Effector memory CD8-positive, alpha-beta T cell (primary cell): Measurements from ENCODE around the gene C1QL1.

Source experiments
- ATAC-seq: fragments of 150-1000 bp; cut with Tn5 transposase; replicated peaks from 2 replicates; pipeline ENCODE4 v1.10.0; 2021; ENCODE audit warnings: mild to moderate bottlenecking, moderate library complexity
- DNase-seq, 3 experiments: peaks; one replicate each; pipeline ENCODE4 v3.0.0; 2021
- H3K27ac Mint-ChIP-seq, 2 donors: one replicate each; pipeline ENCODE4 v1.8.0; 2022; ENCODE audit warnings: mild to moderate bottlenecking in 2 of 2, mixed read lengths in 2 of 2, moderate library complexity in 2 of 2
- H3K27me3 Mint-ChIP-seq, 2 donors: one replicate each; pipeline ENCODE4 v1.8.0; 2022; ENCODE audit warnings: mixed read lengths in 2 of 2
- H3K36me3 Mint-ChIP-seq: one replicate; pipeline ENCODE4 v1.8.0; 2022; ENCODE audit warnings: mild to moderate bottlenecking, moderate library complexity, mixed read lengths; ENCODE audit not compliant: insufficient read depth
- H3K4me1 Mint-ChIP-seq, 2 donors: one replicate each; pipeline ENCODE4 v1.8.0; 2022; ENCODE audit warnings: low read depth in 2 of 2, mixed read lengths in 2 of 2
- H3K4me3 Mint-ChIP-seq, 2 donors: one replicate each; pipeline ENCODE4 v1.8.0; 2022; ENCODE audit warnings: mild to moderate bottlenecking in 2 of 2, mixed read lengths in 2 of 2, moderate library complexity in 2 of 2
- H3K9me3 Mint-ChIP-seq, 2 donors: one replicate each; pipeline ENCODE4 v1.8.0; 2022; ENCODE audit warnings: mixed read lengths in 2 of 2

The C1QL1 gene

DNA sequence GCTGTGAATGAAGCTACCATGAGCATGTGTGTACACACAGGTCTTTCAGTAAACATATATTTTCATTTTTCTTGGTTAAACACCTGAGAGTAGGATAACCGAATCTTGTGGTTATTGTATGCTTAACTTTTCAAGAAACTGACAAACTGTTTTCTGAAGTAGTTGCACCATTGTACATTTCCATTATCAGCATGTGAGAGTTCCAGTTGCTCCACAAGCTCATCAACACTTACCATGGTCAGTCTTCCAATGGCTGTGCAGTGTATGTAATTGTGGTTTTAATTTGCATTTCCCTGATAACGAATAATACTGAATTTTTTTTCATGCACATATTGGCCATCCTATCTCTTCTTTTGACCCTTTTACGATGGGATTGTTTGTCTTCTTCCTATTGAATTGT, 31.3 kb upstream of the C1QL1 start:
- Mint-ChIP-seq H3K27me3 (peaks cover 38 to 73% of the 10 kb centered on the region in 2 donors), H3K9me3 (no peaks in the 10 kb centered on the region), H3K4me3 (no peak overlapping the region), H3K27ac (no peak overlapping the region), H3K4me1 (peaks cover 0 to 5% of the 10 kb centered on the region in 2 donors), H3K36me3 (no peaks in the 10 kb centered on the region)
- no peak for DNase-seq
- no peak for ATAC-seq

DNA sequence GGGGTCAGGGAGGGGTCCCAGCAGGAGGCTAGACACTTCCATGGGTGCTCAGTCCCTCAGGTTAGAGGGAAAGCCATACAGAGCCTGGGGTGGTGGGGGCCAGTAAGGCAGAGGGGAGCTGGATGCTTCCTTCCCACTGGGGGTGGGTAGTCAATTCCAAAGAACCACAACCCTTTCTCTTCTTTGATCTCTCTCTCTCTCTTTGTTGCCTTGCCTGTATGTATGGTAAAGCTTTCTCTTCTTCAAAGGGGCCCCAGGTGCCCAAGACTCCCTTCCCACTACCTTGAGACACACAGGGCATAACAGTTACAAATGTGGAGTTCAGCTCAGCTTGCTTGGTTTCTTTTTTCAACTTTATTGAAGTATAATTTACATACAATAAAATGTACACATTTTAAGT, 30.5 kb upstream of the C1QL1 start:
- Mint-ChIP-seq H3K27ac (no peak overlapping the region), H3K27me3 (peaks cover 45 to 73% of the 10 kb centered on the region in 2 donors), H3K4me1 (peaks cover 0 to 5% of the 10 kb centered on the region in 2 donors), H3K9me3 (no peaks in the 10 kb centered on the region), H3K4me3 (no peak overlapping the region), H3K36me3 (no peaks in the 10 kb centered on the region)
- ATAC-seq (no peak), DNase-seq (no peak)

DNA sequence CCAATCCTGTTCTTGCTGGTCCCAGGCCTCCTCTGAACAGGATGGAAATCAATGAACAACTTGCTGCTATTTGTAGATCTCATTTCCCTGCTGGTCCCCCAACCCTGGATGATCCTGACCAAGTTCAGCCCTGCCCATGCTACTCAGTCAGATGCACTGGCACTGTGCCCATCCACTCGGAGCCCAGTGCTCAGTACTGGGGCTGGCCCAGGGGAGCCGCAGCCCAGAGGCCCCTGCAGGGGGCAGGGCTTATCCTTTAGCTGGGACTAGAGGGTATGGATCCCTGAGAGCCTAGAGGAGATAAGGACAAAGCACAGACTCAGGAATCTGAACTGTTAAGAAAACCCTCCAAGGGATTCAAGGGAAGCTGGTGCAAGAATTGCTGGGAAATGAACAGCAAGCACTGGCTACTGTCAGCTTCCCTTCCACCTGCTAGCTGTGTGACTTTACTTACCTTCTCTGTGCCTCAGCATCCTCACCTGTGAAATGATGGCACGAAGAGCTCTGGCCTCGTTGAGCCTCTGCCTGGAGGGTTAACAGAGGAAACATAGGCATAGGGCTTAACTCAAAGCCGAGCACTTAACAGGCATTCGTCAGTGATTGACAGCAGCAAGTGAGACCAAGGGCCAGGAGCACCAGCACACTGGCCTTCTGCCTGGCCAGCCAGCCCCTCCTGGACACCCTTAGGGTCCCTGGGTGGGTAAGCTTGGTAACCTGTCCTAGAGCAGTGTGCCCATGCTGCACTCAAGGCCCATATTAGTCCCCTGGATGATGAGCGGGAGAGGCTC, 29.8 kb upstream of the C1QL1 start:
- Mint-ChIP-seq H3K4me3 (no peak overlapping the region), H3K9me3 (no peaks in the 10 kb centered on the region), H3K36me3 (no peaks in the 10 kb centered on the region), H3K27ac (no peak overlapping the region), H3K4me1 (peaks cover 0 to 5% of the 10 kb centered on the region in 2 donors), H3K27me3 (peaks cover 52 to 73% of the 10 kb centered on the region in 2 donors)
- ATAC-seq (no peak), DNase-seq (no peak)

DNA sequence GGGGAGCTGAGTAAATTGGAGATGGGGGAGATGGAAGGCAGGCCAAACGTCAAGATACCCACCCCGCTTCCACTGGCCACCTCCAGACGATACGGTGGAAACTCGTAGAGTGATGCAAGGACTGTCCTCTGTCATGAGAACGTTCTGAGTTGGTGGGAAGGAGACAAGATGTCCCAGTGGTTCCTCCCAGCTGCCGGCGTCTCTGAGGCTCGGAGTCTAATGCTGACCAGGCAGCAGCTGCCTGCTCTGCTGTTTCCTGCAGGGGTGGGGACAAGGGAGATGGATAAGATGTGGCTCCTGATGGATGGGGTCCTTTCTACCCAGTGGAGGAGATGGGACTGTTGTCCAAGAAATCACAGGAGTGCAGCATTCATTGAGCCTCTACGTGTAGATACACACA, 28.2 kb upstream of the C1QL1 start:
- ATAC-seq (no peak), DNase-seq (no peak)
- Mint-ChIP-seq H3K4me3 (no peak overlapping the region), H3K36me3 (no peaks in the 10 kb centered on the region), H3K4me1 (peaks cover 0 to 5% of the 10 kb centered on the region in 2 donors), H3K27me3 (peaks cover 58 to 81% of the 10 kb centered on the region in 2 donors), H3K27ac (no peak overlapping the region), H3K9me3 (no peaks in the 10 kb centered on the region)

DNA sequence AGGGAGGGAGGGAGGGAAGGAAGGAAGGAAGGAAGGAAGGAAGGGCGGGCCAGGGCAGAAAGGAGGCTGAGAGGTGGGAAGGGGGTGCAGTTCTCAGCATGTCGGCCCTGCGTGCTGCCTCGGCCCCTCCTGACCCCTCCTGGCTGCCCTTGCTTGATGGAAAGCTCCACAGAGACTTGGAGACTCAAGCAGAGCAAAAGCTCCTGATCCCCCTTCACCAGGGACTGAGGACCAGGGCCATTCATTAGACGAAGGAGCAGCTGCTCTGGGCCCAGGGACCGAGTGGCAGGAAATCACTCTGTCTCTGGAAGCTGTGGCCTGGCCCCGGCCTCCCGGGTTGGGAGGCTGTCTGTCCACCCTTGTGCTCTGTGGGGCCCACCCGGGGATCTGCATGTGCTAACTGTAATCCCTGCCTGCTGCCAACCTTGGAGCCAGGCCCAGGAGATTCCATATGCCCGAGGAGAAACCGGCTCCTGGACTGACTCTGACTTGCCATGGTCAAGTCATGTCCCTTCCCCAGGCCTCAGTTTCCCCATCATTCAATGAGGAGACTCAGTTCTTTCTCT, 27.4 kb upstream of the C1QL1 start:
- Mint-ChIP-seq H3K36me3 (no peaks in the 10 kb centered on the region), H3K27me3 (peaks cover 60 to 80% of the 10 kb centered on the region in 2 donors), H3K4me1 (peaks cover 0 to 5% of the 10 kb centered on the region in 2 donors), H3K4me3 (no peak overlapping the region), H3K9me3 (no peaks in the 10 kb centered on the region), H3K27ac (peak overlapping the region in 1 of 2 donors; percentile 78)
- ATAC-seq (no peak), DNase-seq (no peak)

DNA sequence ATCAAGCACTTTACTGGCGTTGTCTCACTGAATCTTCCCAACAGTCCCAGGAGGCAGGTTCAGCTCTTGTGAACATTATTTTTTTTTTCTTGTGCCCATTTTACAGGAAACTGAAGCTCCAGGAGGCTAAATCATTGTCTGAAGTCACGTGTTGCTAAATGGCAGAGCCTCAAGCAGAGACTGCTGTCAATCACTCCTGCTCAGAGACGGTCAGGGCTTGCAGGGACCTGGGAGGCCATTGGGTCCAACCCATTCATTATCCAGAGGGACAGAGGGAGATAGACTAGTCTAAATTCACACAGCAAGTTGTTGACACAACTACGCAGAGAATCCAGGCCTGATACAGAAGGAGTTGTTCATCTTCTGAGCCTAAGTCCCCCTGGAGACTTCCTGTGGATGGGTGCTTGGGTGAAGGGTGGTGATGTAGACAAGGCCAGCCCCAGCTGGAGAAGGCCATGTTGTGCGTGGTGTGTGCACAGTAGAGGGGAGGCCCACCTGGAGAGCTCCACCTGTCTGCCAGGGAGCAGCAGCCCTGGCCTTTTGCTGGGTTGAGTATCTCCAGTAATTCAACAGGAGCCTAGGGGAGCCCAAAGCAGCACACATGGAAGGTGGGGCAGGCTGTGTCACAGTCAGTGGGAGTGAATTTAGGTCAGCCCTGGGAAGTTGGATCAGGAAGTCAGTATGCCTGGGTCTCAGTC, 24.3 kb upstream of the C1QL1 start:
- Mint-ChIP-seq H3K27me3 (peaks cover 80 to 97% of the 10 kb centered on the region in 2 donors), H3K36me3 (no peaks in the 10 kb centered on the region), H3K4me3 (no peak overlapping the region), H3K9me3 (no peaks in the 10 kb centered on the region), H3K4me1 (peaks cover 0 to 7% of the 10 kb centered on the region in 2 donors), H3K27ac (no peak overlapping the region)
- ATAC-seq (no peak), DNase-seq (no peak)

DNA sequence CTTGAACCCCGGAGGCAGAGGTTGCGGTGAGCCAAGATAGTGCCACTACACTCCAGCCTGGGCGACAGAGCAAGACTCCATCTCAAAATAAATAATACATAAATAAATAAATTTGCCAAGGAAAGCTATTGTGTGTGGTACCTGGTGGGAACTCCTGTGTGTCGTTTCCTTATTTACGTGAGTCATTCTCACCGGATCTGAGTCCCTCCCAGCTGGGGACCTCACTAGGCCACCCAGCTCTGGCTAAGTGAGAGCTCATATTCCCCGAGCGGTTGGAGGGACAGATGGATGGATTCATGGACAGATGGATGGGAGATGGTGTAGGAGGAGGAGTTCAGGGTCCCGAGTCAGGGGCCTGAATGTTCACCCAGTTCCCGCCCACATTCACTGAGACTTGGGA, 22.9 kb upstream of the C1QL1 start:
- Mint-ChIP-seq H3K27me3 (peaks cover 74 to 90% of the 10 kb centered on the region in 2 donors), H3K36me3 (no peaks in the 10 kb centered on the region), H3K27ac (no peak overlapping the region), H3K4me3 (no peak overlapping the region), H3K4me1 (peaks cover 0 to 9% of the 10 kb centered on the region in 2 donors), H3K9me3 (no peaks in the 10 kb centered on the region)
- ATAC-seq = no peak
- no peak for DNase-seq

DNA sequence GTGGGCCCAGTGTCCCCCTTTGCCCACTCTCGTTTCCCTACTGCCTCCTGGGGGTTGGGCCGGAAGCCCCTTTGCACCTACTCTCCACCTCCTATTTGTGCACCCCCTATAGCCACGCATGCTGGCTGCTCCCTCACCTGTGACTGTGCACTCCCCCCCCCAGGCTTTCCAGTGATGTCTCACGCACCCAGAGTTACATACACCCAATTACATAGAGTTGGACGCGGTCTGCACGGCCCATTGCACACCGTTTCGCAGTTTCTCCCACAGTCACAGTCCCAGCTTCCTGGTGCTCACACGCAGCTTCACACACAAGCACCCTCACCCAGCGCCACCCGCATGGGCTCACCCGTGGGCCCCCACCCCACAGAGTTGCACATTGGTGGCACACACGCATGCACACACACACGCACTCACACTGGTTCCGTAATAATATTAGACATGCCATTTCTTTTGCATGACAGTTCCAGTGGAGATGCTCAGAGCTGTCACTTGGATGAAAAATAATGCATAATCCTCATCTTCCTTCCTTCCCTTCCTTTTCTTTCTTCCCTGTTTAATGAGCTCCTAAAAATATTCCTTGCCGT, 21.5 kb upstream of the C1QL1 start:
- DNase-seq = no peak
- H3K4me3 Mint-ChIP-seq = no peak overlapping the region
- peaks cover 0 to 4% of the 10 kb centered on the region in 2 donors for H3K4me1 Mint-ChIP-seq
- H3K27ac Mint-ChIP-seq = no peak overlapping the region
- ATAC-seq = no peak
- H3K9me3 Mint-ChIP-seq = no peaks in the 10 kb centered on the region
- peaks cover 67 to 79% of the 10 kb centered on the region in 2 donors for H3K27me3 Mint-ChIP-seq
- no peaks in the 10 kb centered on the region for H3K36me3 Mint-ChIP-seq

DNA sequence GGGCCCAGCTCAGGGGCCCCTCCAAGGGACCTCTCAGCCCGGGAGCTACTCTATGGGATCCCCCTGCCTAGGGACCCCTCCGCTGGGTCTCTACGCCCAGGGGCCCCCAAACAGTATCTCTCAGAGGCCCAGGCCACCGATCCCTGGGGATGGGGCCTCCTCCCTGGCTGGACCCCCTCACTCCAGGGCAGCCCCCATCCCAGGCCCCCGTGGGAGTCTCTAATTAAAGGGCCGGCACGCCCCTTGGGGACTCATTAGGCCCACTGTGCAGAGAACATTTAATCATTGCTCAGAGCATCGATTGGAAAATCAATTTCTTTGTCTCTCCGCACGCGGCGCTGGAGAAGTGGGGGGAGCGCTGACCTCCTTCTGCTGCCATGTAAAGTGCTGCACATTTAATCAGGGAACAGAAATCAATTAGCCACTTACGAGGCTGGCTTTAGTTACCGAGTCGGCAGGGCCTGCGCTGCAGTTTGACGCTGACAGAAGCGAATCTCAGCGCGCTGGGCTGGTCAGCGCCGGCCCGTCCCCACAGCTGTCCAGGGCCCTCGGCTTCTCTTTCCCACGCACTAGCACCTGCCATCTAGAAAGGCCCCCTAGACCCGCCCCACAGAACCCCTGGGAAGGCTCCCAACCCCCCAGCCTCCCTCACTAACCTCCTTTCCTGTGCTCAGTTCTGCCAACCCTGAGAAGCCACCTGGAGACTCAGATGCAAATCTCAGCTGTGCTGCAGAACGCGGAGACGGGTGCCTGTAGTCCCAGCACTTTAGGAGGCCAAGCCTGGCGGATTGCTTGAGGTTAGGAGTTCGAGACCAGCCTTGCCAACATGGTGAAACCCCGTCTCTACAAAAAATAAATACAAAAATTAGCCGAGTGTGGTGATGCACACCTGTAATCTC, 20.2 kb upstream of the C1QL1 start:
- Mint-ChIP-seq H3K27ac (no peak overlapping the region), H3K4me3 (peak overlapping the region in 1 of 2 donors; percentile 14), H3K4me1 (peaks cover 0 to 4% of the 10 kb centered on the region in 2 donors), H3K36me3 (no peaks in the 10 kb centered on the region), H3K9me3 (no peaks in the 10 kb centered on the region), H3K27me3 (peaks cover 54 to 66% of the 10 kb centered on the region in 2 donors)
- no peak for ATAC-seq
- DNase-seq = no peak

DNA sequence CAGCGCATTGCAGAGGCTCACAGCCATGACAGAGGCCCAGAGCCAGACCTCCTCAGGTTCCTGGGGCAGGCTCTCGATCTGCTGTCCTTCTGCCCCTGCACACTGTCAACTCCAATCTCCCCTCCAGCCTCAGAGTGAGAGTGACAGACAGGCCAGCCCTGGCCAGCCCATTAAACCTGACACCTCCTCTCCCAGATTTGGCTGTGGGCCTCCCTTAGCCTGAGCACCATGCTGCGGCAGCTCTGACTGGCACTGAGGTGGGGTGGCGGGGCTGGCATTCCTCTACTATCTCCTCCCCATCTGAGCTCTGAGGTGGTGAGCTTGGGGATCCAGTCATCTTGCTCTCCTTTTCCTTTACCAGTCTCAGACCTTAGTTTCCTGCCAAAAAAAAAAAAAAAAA, 15.5 kb upstream of the C1QL1 start:
- H3K4me1 Mint-ChIP-seq = peaks cover 0 to 4% of the 10 kb centered on the region in 2 donors
- no peaks in the 10 kb centered on the region for H3K36me3 Mint-ChIP-seq
- ATAC-seq (no peak), DNase-seq (no peak)
- H3K27me3 Mint-ChIP-seq = peaks cover 34 to 50% of the 10 kb centered on the region in 2 donors
- no peaks in the 10 kb centered on the region for H3K9me3 Mint-ChIP-seq
- H3K4me3 Mint-ChIP-seq = no peak overlapping the region
- no peak overlapping the region for H3K27ac Mint-ChIP-seq

DNA sequence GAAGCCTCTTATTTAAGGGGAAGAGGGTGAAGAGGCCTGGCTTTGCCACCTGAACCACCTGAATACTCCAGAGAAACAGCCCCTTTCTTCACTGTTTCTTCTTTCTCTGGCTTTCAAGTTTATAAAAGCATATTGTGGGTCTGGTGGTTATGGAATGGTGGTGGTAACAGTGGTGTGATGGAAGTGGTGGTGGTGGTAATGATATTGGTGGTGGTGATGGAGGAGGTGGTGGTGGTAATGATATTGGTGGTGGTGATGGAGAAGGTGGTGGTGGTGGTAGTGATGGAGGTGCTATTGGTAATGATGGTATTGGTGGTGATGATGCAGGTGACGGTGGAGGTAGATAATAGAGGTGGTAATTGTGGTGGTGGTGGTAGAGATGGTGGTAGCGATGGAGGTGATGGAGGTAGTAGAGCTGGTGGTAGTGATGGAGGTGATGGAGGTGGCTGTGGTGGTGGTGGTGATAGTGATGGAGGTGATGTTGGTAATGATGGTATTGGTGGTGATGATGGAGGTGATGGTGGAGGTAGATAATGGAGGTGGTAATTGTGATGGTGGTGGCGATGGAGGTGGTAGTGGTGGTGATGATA, 14.1 kb upstream of the C1QL1 start:
- no peak overlapping the region for H3K4me3 Mint-ChIP-seq
- H3K27me3 Mint-ChIP-seq = peaks cover 24 to 50% of the 10 kb centered on the region in 2 donors

DNA sequence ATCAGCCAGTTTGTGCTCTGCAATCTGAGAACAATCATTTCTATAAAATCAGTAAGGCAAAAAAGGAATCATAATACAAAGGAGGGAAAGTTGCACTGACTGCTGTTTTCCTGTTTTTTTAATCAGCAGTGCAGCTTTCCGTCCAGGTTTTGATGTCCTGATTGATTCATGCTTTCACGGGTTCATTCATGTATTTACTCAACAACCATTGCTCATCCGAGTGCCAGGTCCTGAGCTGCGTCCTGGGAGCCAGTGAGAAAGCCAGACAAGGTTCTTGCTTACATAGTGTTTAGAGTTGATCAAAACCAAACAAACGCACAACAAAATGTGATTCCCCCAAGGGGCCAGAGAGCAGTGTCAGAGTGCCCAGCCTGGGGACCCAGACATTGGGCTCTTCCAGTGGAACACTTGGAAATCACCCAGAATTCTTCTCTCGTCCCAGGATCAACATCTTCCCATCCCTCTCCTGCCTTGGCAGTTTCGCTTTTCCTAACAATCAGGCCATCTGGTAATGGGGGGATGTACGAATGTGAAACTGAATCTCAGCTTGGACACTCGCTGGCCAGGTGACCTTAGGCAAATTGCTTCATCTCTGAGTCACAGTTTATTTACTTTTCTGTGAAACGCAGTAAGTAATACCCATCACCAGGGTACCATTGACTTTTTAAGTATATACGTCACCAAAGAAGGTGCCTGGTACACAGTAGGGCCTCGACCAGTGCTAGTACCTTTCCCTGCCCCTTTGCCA, 13.3 kb upstream of the C1QL1 start:
- Mint-ChIP-seq H3K27ac (no peak overlapping the region), H3K36me3 (no peaks in the 10 kb centered on the region), H3K9me3 (no peaks in the 10 kb centered on the region), H3K4me3 (no peak overlapping the region), H3K4me1 (no peaks in the 10 kb centered on the region), H3K27me3 (peaks cover 25 to 53% of the 10 kb centered on the region in 2 donors)
- no peak for ATAC-seq
- DNase-seq = no peak

More for the DNA sequence above, 14.1 kb upstream of the C1QL1 start:
- Mint-ChIP-seq H3K9me3 (no peaks in the 10 kb centered on the region), H3K4me1 (peaks cover 0 to 1% of the 10 kb centered on the region in 2 donors), H3K36me3 (no peaks in the 10 kb centered on the region), H3K27ac (no peak overlapping the region)
- DNase-seq (no peak), ATAC-seq (no peak)
